GM18505 (cell line): ENCODE measurements around the gene RBFOX1.
"Not testable (repeated sequence)": the region's sequence is repeated elsewhere in the genome, so short reads cannot be mapped to it uniquely, and the experiment has no call there.

Experiments used
- ATAC-seq: cut with Tn5 transposase; IDR thresholded peaks from one replicate; pipeline ENCODE4 v1.9.1; 2021; ENCODE audit not compliant: unreplicated experiment
- POLR2A ChIP-seq: IDR thresholded peaks from 4 replicates; pipeline ENCODE4 v1.6.1; 2011; ENCODE audit warnings: borderline replicate concordance; ENCODE audit not compliant: insufficient read depth, insufficient read length; ENCODE audit errors: extremely low read depth

RBFOX1 gene

DNA sequence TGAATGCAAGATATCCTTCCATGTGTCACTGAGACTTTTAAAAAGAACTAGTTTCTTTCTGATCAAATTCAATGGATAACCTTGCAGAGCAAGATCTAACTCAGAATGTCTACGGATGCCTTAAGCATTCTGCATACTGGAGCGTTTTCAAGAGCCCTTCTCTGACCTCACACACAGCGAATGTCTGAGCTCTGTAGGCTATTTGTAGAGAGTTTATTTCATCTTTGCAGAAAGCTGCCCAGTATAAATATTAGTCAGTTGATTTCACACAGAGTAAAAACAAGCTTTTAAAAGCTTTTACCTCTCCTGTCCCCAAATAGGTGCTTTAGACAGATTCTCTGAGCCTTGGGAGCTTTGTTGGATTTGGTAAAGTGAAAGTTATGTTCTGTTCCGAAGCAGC, 165.0 kb downstream of the RBFOX1 start:
- no peak for TF ChIP-seq POLR2A
- no peak for ATAC-seq

DNA sequence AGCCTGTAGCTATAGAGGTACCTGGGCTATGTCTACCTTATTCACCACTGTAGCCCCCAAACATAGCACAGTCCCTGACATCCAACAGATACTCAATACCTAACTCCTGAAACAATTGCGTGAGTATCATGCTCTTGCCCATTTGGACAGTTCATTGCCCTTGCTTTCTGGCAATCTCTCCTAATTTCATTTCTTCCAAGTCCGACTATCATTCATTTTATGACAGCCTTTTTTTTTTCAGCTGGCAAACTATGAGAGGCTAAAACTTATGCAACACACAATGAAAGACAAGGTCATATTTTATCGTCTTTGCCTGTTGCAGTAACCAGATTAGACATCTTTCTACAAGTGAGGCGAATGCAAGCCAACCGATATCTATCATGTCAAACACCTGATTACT, 169.2 kb downstream of the RBFOX1 start:
- ATAC-seq = no peak
- TF ChIP-seq POLR2A = no peak

DNA sequence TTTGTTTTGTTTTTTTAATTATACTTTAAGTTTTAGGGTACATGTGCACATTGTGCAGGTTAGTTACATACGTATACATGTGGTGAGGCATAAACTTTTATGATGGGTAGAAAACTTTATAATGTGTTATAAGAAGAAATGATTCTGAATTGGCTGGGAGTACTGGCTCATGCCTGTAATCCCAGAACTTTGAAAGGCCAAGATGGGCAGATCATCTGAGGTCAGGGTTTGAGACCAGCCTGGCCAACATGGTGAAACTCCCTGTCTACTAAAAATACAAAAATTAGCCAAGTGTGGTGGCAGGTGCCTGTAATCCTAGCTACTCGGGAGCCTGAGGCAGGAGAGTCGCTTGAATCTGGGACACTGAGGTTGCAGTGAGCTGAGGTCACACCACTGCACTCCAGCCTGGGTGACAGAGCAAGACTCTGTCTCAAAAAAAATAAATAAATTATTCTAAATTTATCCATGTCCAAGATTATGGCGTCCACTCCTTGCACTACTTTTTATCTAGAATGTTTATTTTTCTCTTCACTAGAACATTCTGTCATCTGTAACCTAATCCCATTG, 170.0 kb downstream of the RBFOX1 start:
- not testable (repeated sequence) for ATAC-seq

DNA sequence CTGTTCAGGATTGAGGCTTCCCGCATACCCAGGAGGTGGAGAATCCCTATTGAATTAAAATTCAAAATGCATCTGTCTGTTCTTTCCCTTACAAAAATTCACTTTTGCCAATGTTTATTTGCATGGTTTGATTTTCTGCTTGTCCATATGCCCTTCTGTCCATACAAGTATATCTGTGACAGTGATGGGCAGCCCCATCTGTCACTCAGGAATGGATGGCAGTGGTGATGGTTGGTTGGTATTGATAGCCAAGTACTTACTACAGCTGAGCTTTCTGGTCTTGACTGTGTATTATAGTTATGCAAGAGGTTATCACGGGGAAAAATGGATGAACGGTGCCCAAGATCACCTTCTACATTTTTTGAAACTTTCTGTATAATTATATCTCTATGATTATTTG, 171.0 kb downstream of the RBFOX1 start:
- TF ChIP-seq POLR2A = no peak
- no peak for ATAC-seq

DNA sequence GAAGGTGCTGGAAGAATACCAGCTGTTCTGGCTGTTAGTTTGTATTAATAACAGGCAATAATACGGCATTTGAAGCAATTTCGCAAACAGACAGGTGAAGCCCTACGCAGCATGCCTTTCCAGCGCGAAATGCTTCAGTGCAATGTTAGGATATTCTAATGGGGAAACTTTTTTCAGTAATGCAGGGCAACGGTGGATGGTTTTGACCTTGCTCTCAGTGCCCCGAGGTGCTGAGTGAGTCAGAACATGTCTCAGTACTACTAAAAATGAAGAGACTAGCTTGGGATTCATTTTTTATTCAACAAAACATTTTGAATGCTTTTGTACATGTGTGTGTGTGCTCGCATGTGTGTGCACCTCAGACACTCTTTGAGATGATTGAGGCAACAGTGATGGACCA, 172.2 kb downstream of the RBFOX1 start:
- ATAC-seq = no peak

DNA sequence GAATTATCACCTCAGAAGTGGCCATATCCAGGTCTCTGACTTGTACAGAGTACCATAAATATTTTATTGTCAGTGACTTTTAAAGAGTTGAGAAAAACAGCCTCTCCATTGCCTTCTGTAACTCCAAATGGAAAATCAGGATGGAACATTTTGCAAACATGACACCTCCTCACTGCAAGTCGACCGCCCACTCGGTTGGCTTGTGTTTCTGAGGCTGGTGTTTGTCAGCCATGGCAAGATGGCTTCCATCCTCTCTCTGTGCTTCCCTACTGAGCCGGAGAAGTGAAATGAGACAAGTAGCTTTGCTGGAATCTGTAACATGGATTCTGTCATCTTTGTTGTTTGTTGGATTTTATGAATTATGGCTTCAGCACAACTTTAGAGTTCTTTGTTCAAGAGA, 172.8 kb downstream of the RBFOX1 start:
- TF ChIP-seq POLR2A = no peak
- no peak for ATAC-seq

More for the DNA sequence above, 172.2 kb downstream of the RBFOX1 start:
- no peak for TF ChIP-seq POLR2A

DNA sequence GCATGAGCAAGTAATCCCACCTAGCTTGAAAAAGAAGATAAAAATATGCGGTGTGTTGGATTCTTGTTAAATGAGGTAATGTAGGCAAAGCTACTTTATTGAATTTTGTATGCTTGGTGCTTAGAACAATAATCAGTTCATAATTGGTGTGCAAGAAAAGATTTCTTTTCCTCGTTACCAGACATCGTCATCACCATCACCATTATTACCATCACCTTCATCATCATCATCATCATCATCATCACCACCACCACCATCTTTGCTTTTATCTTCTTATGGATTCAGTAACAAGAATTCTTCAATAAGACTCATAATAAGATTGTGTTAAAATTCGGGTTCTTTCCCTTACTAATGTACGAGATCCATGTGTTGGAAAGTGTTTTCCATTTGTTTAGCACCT, 173.7 kb downstream of the RBFOX1 start:
- TF ChIP-seq POLR2A = no peak
- ATAC-seq = no peak

DNA sequence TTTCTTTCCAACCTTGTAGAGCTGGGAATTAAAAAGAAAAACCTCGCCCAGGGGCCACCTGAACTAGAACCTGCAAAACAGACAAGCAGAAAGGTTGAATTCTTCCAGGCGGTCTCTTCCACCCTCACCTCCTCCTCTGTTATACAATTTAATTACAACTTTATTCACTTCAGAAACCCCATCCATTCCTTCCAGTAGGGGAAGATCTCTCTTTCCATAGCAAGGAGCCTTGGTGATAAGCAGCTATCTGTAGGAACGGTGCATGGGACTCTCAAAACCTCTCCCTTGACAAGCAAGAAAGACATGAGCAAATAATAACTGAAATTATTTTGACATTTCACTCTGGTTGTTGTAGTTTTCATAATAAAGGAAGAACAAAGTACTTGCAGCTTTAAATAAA, 176.0 kb downstream of the RBFOX1 start:
- ATAC-seq = no peak
- TF ChIP-seq POLR2A = no peak

DNA sequence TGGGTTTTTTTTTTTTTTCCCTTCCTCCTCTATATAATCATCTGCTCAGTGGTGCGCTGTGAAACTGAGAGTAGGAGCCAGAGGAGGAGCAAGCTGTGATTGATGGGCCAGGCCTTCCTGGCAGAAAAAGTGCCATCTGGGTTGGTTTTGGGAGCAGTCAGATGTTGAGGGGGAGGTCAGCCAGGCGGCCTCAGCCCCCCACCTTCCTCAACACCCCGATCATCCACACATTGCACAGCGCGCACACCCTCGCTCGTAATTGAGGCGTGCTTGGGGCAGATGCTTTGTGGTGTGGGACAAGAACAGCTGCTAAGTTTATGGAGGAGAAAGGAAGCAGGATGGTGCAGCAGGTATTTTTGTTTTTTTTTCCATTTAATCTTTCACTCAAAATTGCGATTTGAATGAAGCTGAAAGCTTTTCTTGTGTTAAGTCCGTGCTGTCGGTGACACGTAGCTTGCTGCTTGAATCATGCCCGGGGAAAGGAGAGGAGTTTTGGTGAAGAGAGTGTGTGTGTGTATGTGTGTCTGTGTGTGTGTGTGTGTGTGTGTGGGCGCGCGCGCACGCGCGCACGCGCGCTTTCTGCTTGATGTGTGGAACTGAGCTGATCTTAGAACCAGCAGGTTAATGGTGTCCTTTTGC, 177.4 kb downstream of the RBFOX1 start:
- ATAC-seq = no peak
- no peak for TF ChIP-seq POLR2A

DNA sequence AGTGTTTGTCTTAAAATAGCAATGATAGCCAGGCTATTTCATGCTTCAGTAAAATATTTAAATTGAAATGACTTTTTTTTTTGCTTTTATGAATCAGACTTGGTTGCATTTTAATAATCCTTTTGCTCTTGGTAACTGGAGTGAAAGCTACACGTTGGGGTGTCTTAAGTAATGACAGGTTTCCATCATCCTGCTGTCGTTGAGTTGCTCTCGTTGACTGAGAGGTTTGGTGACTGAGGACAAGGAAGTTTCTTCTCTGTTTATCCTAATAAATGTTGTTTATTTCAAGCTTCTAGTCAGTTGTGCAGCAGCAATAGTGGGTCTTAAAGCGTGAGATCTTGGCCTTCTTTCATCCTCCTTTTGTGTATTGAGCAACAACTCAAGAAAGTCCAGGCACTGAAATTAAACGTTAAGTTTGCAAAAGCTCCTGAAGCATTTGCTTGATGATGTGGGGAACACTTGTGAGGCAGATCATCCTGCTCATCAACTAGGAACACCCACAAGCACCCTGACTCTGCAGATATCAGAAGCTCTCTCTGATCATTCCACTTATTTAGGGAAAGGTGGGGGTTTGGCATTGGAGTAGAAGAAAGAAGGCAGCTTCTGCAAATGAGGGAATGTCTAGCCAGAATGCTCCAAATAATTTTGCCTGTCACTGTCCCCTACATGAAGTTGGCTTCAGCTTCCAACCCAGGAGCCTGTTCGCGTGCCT, 179.1 kb downstream of the RBFOX1 start:
- ATAC-seq = no peak

DNA sequence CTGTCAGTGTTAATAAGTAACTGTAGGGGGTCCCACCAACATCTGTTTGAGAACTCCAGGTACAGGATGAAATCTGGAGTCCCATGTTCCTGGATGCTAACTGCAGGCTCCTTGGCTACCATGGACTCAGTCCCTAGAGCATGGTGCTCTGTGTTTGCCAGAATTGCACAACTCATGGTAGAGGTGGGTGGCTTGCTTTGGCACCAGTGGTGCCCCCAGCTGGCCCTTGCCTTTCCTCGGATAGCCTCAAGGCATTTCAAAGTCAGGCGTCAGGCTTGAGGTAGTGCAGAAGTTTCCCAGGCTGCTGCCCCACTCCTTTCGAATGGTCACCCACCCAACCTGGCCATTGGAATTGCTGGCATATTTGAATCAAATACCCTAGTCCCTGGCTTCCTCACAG, 179.9 kb downstream of the RBFOX1 start:
- no peak for ATAC-seq
- TF ChIP-seq POLR2A = no peak

More for the DNA sequence above, 179.1 kb downstream of the RBFOX1 start:
- no peak for TF ChIP-seq POLR2A

DNA sequence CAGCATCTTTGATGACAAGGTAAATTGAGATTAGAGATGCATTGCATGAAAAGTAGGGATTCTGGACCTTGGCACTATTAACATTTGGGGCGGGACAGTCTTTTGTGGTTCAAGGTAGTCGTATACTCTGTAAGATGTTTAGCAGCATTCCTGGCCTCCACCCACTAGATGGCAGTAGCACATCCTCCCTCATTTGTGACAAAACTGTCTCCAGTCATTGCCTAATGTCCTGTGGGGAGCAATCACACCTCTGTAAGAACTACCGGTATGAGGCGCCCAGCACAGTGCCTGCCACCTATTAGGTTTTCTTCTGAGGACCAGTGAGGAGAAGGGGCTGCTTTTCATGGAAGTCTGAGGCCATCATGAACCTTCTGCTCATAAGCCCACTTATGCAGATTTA, 180.8 kb downstream of the RBFOX1 start:
- no peak for ATAC-seq

DNA sequence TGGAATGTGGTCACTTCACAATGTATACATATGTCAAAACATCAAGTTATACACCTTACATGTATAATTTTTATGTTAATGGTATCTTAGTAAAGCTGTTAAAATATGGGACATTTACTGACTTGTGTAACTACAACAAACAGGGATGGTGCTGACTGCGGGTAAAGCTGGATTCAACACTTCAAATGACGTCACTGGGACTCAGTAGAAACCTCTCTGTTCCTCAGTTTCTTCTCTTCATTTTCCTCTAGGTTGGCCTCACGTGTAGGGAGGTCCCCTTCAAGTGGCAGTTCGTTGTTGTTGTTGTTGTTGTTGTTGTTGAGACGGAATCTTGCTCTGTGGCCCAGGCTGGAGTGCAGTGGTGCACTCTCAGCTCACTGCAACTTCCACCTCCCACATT, 182.9 kb downstream of the RBFOX1 start:
- TF ChIP-seq POLR2A = no peak
- ATAC-seq = no peak

More for the DNA sequence above, 180.8 kb downstream of the RBFOX1 start:
- no peak for TF ChIP-seq POLR2A

DNA sequence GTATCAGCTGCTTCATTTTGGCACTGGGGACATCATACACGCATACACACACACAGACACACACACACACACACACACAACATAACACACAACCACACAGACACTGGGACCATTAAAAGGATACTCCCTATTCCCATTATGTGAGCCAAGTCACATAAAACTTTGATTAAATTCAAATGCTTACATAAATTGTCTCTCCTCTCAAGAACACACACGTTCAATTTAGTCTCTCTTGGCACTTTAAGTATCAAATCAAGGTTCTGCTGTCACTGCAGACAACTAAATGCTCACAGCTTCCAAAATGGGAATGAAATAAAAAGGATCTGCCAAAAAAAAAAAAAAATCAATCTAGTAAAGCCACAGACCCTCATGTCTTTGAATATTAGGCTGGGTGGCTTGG, 184.9 kb downstream of the RBFOX1 start:
- ATAC-seq = no peak
- no peak for TF ChIP-seq POLR2A

DNA sequence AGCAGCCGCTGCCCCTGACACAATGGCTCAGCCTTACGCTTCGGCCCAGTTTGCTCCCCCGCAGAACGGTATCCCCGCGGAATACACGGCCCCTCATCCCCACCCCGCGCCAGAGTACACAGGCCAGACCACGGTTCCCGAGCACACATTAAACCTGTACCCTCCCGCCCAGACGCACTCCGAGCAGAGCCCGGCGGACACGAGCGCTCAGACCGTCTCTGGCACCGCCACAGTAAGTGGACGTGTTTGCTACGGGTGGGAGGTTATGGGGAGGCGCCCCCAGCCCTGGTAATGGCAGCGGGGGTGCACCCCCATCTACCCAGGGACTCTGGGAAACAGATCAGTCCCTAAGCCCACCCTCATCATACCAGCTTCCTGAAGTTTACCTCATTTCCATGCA, 185.5 kb downstream of the RBFOX1 start:
- TF ChIP-seq POLR2A = no peak
- no peak for ATAC-seq

DNA sequence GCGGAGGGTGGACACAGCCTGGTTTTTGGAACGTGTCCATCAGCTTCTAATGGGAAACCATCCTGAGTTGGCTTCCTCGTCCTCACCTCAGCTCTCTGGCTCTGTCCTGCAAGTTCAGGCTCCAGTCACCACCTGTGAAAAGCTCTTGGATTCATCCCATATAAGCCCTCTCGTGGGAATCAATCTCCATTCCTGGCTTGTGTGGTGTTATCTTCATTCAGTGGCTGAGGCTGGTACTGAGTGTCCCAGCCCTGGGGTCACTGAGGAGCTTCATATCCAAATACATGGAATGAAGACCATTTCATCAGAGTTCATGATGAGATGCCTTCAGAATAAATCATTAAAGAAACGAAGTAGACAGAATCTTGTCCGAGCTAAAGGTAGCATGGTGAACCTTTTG, 189.2 kb downstream of the RBFOX1 start:
- TF ChIP-seq POLR2A = no peak
- ATAC-seq = no peak
